Transverse colon (tissue), 4 donors: Measurements from ENCODE around the gene THEM4. TPM values are rescaled to one million over a fixed set of nuclear protein-coding genes. Genes with fewer than 3 reads are reported as not detected.
"Not testable (repeated sequence)": the region's sequence is repeated elsewhere in the genome, so short reads cannot be mapped to it uniquely, and the experiment has no call there.

ENCODE experiments used
- DNase-seq: peaks from one replicate; pipeline ENCODE4 v3.0.0-alpha.2; 2019
- H3K27ac ChIP-seq, 4 donors: fragments of 200-600 bp; sonication (generic); 2 replicates each; pipeline ENCODE4 v1.5.1; 2016 to 2018; ENCODE audit warnings: inconsistent platforms in 4 of 4
- H3K27me3 ChIP-seq: fragments of 200-600 bp; sonication (generic); 2 replicates; pipeline ENCODE4 v1.5.1; 2017; ENCODE audit warnings: inconsistent platforms
- H3K36me3 ChIP-seq, 4 donors: fragments of 200-600 bp; sonication (generic); 2 replicates each; pipeline ENCODE4 v1.5.1; 2017 to 2019; ENCODE audit warnings: inconsistent platforms in 4 of 4
- H3K4me1 ChIP-seq, 4 donors: fragments of 200-600 bp; sonication (generic); 2 replicates each; pipeline ENCODE4 v1.5.1; 2017 to 2020; ENCODE audit warnings: inconsistent platforms in 4 of 4
- H3K4me3 ChIP-seq, 4 donors: fragments of 200-600 bp; sonication (generic); 1 replicate in 1 of 4; 2 replicates in 3 of 4; pipeline versions ENCODE4 v1.5.1 to v1.6.1; 2017 to 2019; ENCODE audit warnings: inconsistent platforms in 4 of 4
- H3K9me3 ChIP-seq, 2 donors: fragments of 200-600 bp; sonication (generic); 2 replicates each; pipeline ENCODE4 v1.5.1; 2017 to 2019; ENCODE audit warnings: inconsistent platforms in 2 of 2
- CTCF ChIP-seq, 5 experiments: fragments of 200-600 bp in 3 of 5; fragments of 450-650 bp in 2 of 5; sonication (generic) in 3 of 5; IDR thresholded peaks; 1 replicate in 2 of 5; 2 replicates in 3 of 5; pipeline ENCODE4 v1.5.1; 2016 to 2017; ENCODE audit warnings: antibody characterized with exemption in 5 of 5, inconsistent platforms in 3 of 5, mild to moderate bottlenecking in 2 of 5, moderate library complexity in 1 of 5
- EP300 ChIP-seq: sonication (generic); formaldehyde crosslinking; IDR thresholded peaks from one replicate; pipeline ENCODE4 v1.6.1; 2017; ENCODE audit warnings: antibody characterized with exemption, low read depth
- POLR2A ChIP-seq: fragments of 450-650 bp; IDR thresholded peaks from one replicate; pipeline ENCODE4 v1.6.1; 2016; ENCODE audit warnings: antibody characterized with exemption, mild to moderate bottlenecking, moderate library complexity
- POLR2AphosphoS5 ChIP-seq, 3 donors: sonication (generic); formaldehyde crosslinking; IDR thresholded peaks; one replicate each; pipeline ENCODE4 v1.6.1; 2016; ENCODE audit warnings: antibody characterized with exemption in 3 of 3
- WGBS, 2 donors: methylation state at CpG; one replicate each; pipeline ENCODE4 v1.1.5; 2018; ENCODE audit warnings: low coverage in 1 of 2; 5-methylcytosine and 5-hydroxymethylcytosine counted together
- in situ Hi-C, 4 donors: fragments of 200-750 bp; cut with MboI; loops; one replicate each; pipeline versions ENCODE4 v1.15.0 to v1.15.1; 2017; ENCODE audit warnings: low sequenced_read_pairs in 3 of 4, low pct_ligation_motif_present in 1 of 4, low pct_unique_long_range_greater_than_20kb in 1 of 4
- intact Hi-C: fragments of 100-400 bp; cut with DNase I; formaldehyde crosslinking; loops from one replicate; pipeline ENCODE4 v1.15.1; 2023; ENCODE audit warnings: low total_unique reads
- total RNA-seq, 4 donors: library from RNA; depleted of rRNA; stranded (reverse); fragments of >200 nt; gene quantifications; one replicate each; pipeline ENCODE4 v1.1.0, GENCODE V29; 2016

The THEM4 gene
- total RNA-seq, 4 donors from 2014 or later: 4.6 to 21.8 (median 9.5) TPM

DNA sequence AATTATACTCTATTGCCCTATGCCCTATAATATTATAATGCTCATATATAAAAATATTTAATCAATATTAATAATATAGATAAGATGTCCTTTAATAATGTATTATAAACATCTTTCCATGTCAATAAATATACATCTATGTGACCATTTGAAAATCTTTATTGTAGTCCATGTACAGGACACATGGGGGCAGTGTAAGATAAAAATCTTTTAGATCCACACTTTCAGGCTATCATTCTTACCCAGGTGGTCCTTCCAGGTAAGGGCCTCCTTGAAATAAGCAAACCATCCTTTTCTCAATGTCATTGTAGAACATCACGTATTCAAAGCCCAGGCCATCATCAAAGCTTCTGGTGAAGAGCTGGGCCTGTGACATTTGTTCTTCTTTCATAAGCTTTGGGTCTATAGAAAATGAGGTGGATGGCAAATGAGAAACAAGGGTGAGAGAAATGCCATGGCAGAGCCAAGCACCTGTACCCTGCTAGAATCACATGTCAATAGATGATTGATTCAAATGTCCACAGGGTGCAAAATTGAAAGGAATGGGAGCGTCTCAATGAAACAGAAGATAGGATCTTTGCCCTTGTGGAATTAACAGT, 20.2 kb downstream of the THEM4 start:
- intact Hi-C loops: no loop called here

GRCh38 chr1:151887028-151887427, 22.3 kb downstream of the THEM4 start:
- in situ Hi-C loops: no loop called here

More for the DNA sequence above, 20.2 kb downstream of the THEM4 start:
- Histone ChIP-seq H3K9me3 (no peaks in the 10 kb centered on the region), H3K27me3 (no peaks in the 10 kb centered on the region), H3K36me3 (peaks cover 0 to 3% (median 0%) of the 10 kb centered on the region in 4 donors), H3K27ac (no peak overlapping the region), H3K4me3 (no peak overlapping the region), H3K4me1 (no peaks in the 10 kb centered on the region)
- TF ChIP-seq EP300 (no peak), CTCF (IDR thresholded peaks at IDR 0.05) (peak; percentile 31 to 47 (median 42))
- WGBS, 2 donors: 79 to 92% methylated on average over 2 of the region's 2 CpGs
- no peak for DNase-seq
- in situ Hi-C loops: no loop called here

DNA sequence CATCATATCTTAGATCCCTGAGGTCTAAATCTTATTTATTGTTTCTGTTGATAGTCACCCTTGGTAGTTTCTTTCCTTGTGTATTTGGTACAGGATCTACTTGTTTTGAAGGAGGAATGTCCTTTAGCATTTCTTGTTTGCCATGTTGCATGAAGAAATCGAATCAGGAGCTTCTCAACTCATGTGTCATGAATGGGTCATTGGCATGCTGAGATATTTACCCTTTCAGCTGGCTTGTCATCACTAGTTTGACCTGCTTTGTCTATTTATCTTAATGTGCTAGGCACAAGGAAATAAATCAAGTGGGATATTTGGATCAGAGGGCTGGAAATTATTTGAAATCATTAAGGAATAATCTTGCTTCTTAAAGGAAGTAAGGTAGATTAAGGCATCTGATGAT, 23.8 kb downstream of the THEM4 start:
- H3K9me3 ChIP-seq: no peaks in the 10 kb centered on the region
- H3K4me3 ChIP-seq: no peak overlapping the region
- intact Hi-C loops (no loop called here), in situ Hi-C loops (no loop called here)
- no peak for TF ChIP-seq POLR2AphosphoS5 (IDR thresholded peaks at IDR 0.05)
- TF ChIP-seq EP300: no peak
- TF ChIP-seq POLR2A: no peak
- TF ChIP-seq CTCF (IDR thresholded peaks at IDR 0.05): no peak
- no peaks in the 10 kb centered on the region for H3K4me1 ChIP-seq
- H3K36me3 ChIP-seq: no peaks in the 10 kb centered on the region
- no peak for DNase-seq
- WGBS, 2 donors: 60 to 86% methylated on average over 1 of the region's 1 CpG
- H3K27me3 ChIP-seq: no peaks in the 10 kb centered on the region
- H3K27ac ChIP-seq: no peak overlapping the region

More at GRCh38 chr1:151887028-151887427, 22.3 kb downstream of the THEM4 start:
- intact Hi-C loops: no loop called here
- Histone ChIP-seq H3K4me1 (no peaks in the 10 kb centered on the region), H3K4me3 (no peak overlapping the region), H3K27ac (no peak overlapping the region), H3K36me3 (no peaks in the 10 kb centered on the region), H3K9me3 (no peaks in the 10 kb centered on the region), H3K27me3 (no peaks in the 10 kb centered on the region)
- TF ChIP-seq POLR2A: no peak
- TF ChIP-seq EP300: no peak
- TF ChIP-seq POLR2AphosphoS5 (IDR thresholded peaks at IDR 0.05): no peak
- TF ChIP-seq CTCF (IDR thresholded peaks at IDR 0.05): no peak
- WGBS, 2 donors: 90% methylated on average over 1 of the region's 1 CpG; no CpG with 5 or more reads in 1 of the 2 donors
- DNase-seq: no peak

- in situ Hi-C loops, H3K4me1 ChIP-seq, H3K4me3 ChIP-seq, H3K36me3 ChIP-seq, H3K9me3 ChIP-seq, intact Hi-C loops, DNase-seq, H3K27ac ChIP-seq, H3K27me3 ChIP-seq: not testable (repeated sequence)
- WGBS, 2 donors: 95 to 97% methylated on average over 3 to 5 of the region's 5 CpGs
These were observed 24.4 kb downstream of the THEM4 start for GRCh38 chr1:151884879-151885278.

- H3K27me3 ChIP-seq, H3K4me3 ChIP-seq, H3K9me3 ChIP-seq, H3K4me1 ChIP-seq, H3K27ac ChIP-seq, in situ Hi-C loops, H3K36me3 ChIP-seq, intact Hi-C loops, DNase-seq: not testable (repeated sequence)
- whole genome bisulfite sequencing, 2 donors: 93 to 100% methylated on average over 1 to 3 of the region's 3 CpGs
These were observed 24.9 kb downstream of the THEM4 start for GRCh38 chr1:151884445-151884844.

DNA sequence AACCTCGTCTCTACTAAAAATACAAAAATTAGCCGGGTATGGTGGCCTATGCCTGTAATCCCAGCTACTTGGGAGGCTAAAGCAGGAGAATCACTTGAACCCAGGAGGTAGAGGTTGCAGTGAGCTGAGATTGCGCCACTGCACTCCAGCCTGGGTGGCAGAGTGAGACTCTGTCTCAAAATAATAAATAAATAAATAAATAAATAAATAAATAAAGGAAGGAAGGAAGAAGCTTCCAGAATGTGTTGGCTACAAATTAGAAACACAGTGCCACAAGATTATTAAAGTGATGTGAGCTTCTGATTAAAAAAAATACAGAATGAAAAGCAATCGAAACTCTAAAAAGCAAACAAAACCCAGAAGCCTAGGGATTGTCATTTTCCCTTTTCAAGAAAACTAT, 25.4 kb downstream of the THEM4 start:
- WGBS, 2 donors: 89 to 97% methylated on average over 4 of the region's 4 CpGs
- H3K4me3 ChIP-seq, H3K27me3 ChIP-seq, H3K36me3 ChIP-seq, H3K9me3 ChIP-seq, H3K4me1 ChIP-seq, in situ Hi-C loops, intact Hi-C loops, DNase-seq, H3K27ac ChIP-seq: not testable (repeated sequence)

DNA sequence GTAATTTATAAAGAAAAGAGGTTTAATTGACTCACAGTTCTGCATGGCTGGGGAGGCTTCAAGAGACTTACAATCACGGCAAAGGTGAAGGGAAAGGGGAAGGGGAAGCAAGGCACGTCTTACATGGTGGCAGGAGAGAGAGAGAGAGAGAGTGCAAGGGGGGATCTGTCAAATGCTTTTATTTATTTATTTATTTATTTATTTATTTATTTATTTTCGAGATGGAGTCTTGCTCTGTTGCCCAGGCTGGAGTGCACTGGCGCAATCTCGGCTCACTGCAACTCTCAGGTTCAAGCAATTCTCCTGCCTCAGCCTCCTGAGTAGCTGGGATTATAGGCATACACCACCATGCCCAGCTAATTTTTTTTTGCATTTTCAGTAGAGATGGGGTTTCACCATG, 26.4 kb downstream of the THEM4 start:
- in situ Hi-C loops, H3K27me3 ChIP-seq, H3K27ac ChIP-seq, H3K36me3 ChIP-seq, H3K4me1 ChIP-seq, H3K4me3 ChIP-seq, intact Hi-C loops, H3K9me3 ChIP-seq, DNase-seq: not testable (repeated sequence)
- 86 to 87% methylated on average over 3 to 5 of the region's 5 CpGs for WGBS, 2 donors
